Skeletal muscle satellite cell (primary cell): ENCODE data around the gene BOC.

Experiments used
- H3K27me3 ChIP-seq: 2 replicates; pipeline ENCODE4 v1.7.0; 2013; ENCODE audit warnings: low read length; ENCODE audit not compliant: control insufficient read depth, insufficient read depth
- H3K36me3 ChIP-seq: 2 replicates; pipeline ENCODE4 v1.7.0; 2013; ENCODE audit warnings: mild to moderate bottlenecking, control low read depth, low read length; ENCODE audit not compliant: insufficient read depth
- H3K4me1 ChIP-seq: 2 replicates; pipeline ENCODE4 v1.7.0; 2013; ENCODE audit warnings: low read length; ENCODE audit not compliant: control insufficient read depth, insufficient read depth
- H3K4me2 ChIP-seq: 2 replicates; pipeline ENCODE4 v1.7.0; 2013; ENCODE audit warnings: mild to moderate bottlenecking, low read length
- H3K4me3 ChIP-seq: 2 replicates; pipeline ENCODE4 v1.7.0; 2013; ENCODE audit warnings: low read length
- H3K9ac ChIP-seq: 2 replicates; pipeline ENCODE4 v1.7.0; 2013; ENCODE audit warnings: mild to moderate bottlenecking, low read depth, low read length, moderate library complexity
- H3K9me3 ChIP-seq: replicated peaks from 2 replicates; pipeline ENCODE4 v1.7.0; 2013; ENCODE audit warnings: mild to moderate bottlenecking, control low read depth, low read length

BOC gene

GRCh38 chr3:113228498-113229286, 17.3 kb downstream of the BOC start:
- Histone ChIP-seq H3K4me3 (no peak overlapping the region), H3K27me3 (no peaks in the 10 kb centered on the region), H3K9ac (no peak overlapping the region), H3K4me1 (peaks cover 23% of the 10 kb centered on the region), H3K36me3 (no peaks in the 10 kb centered on the region), H3K9me3 (no peaks in the 10 kb centered on the region), H3K4me2 (no peak overlapping the region)

- Histone ChIP-seq H3K36me3 (no peaks in the 10 kb centered on the region), H3K9me3 (no peaks in the 10 kb centered on the region), H3K27me3 (no peaks in the 10 kb centered on the region), H3K9ac (peak overlapping the region; percentile 40), H3K4me1 (peaks cover 32% of the 10 kb centered on the region), H3K4me2 (peak overlapping the region; percentile 55), H3K4me3 (no peak overlapping the region)
These were observed 20.0 kb downstream of the BOC start for GRCh38 chr3:113231391-113231790.

GRCh38 chr3:113231827-113232253, 20.5 kb downstream of the BOC start:
- Histone ChIP-seq H3K4me3 (no peak overlapping the region), H3K27me3 (no peaks in the 10 kb centered on the region), H3K36me3 (no peaks in the 10 kb centered on the region), H3K4me1 (peaks cover 32% of the 10 kb centered on the region), H3K9ac (peak overlapping the region; percentile 40), H3K4me2 (peak overlapping the region; percentile 55), H3K9me3 (no peaks in the 10 kb centered on the region)

GRCh38 chr3:113232342-113232741, 21.0 kb downstream of the BOC start:
- no peaks in the 10 kb centered on the region for H3K9me3 ChIP-seq
- H3K27me3 ChIP-seq, result no peaks in the 10 kb centered on the region
- H3K9ac ChIP-seq, result no peak overlapping the region
- H3K36me3 ChIP-seq, result no peaks in the 10 kb centered on the region
- H3K4me1 ChIP-seq, result peaks cover 32% of the 10 kb centered on the region
- peak overlapping the region; percentile 55 for H3K4me2 ChIP-seq
- no peak overlapping the region for H3K4me3 ChIP-seq

- no peaks in the 10 kb centered on the region for H3K9me3 ChIP-seq
- peaks cover 32% of the 10 kb centered on the region for H3K4me1 ChIP-seq
These were observed 22.1 kb downstream of the BOC start for GRCh38 chr3:113233497-113233896.

GRCh38 chr3:113234028-113234427, 22.7 kb downstream of the BOC start:
- Histone ChIP-seq H3K4me3 (no peak overlapping the region), H3K9ac (no peak overlapping the region), H3K36me3 (no peaks in the 10 kb centered on the region), H3K27me3 (no peaks in the 10 kb centered on the region), H3K4me2 (no peak overlapping the region), H3K4me1 (peaks cover 32% of the 10 kb centered on the region), H3K9me3 (no peaks in the 10 kb centered on the region)

More at GRCh38 chr3:113233497-113233896, 22.1 kb downstream of the BOC start:
- Histone ChIP-seq H3K27me3 (no peaks in the 10 kb centered on the region), H3K36me3 (no peaks in the 10 kb centered on the region), H3K4me2 (no peak overlapping the region), H3K9ac (no peak overlapping the region), H3K4me3 (no peak overlapping the region)

GRCh38 chr3:113234688-113235260, 23.4 kb downstream of the BOC start:
- no peak overlapping the region for H3K9ac ChIP-seq
- H3K4me2 ChIP-seq, result no peak overlapping the region
- peaks cover 32% of the 10 kb centered on the region for H3K4me1 ChIP-seq

GRCh38 chr3:113238503-113238902, 27.1 kb downstream of the BOC start:
- H3K9ac ChIP-seq, result no peak overlapping the region
- H3K27me3 ChIP-seq, result no peaks in the 10 kb centered on the region
- no peaks in the 10 kb centered on the region for H3K36me3 ChIP-seq
- peaks cover 31% of the 10 kb centered on the region for H3K4me1 ChIP-seq
- no peak overlapping the region for H3K4me3 ChIP-seq
- H3K9me3 ChIP-seq, result no peaks in the 10 kb centered on the region
- no peak overlapping the region for H3K4me2 ChIP-seq

More at GRCh38 chr3:113234688-113235260, 23.4 kb downstream of the BOC start:
- no peaks in the 10 kb centered on the region for H3K27me3 ChIP-seq
- no peaks in the 10 kb centered on the region for H3K36me3 ChIP-seq
- no peak overlapping the region for H3K4me3 ChIP-seq
- H3K9me3 ChIP-seq, result no peaks in the 10 kb centered on the region

GRCh38 chr3:113240841-113241240, 29.5 kb downstream of the BOC start:
- H3K4me1 ChIP-seq, result peaks cover 29% of the 10 kb centered on the region
- no peaks in the 10 kb centered on the region for H3K36me3 ChIP-seq
- no peaks in the 10 kb centered on the region for H3K27me3 ChIP-seq
- H3K4me3 ChIP-seq, result no peak overlapping the region
- no peak overlapping the region for H3K4me2 ChIP-seq
- H3K9ac ChIP-seq, result no peak overlapping the region
- H3K9me3 ChIP-seq, result no peaks in the 10 kb centered on the region

GRCh38 chr3:113241292-113242095, 30.1 kb downstream of the BOC start:
- Histone ChIP-seq H3K9ac (peak overlapping the region; percentile 53), H3K4me3 (peak overlapping the region; percentile 22), H3K9me3 (no peaks in the 10 kb centered on the region), H3K36me3 (no peaks in the 10 kb centered on the region), H3K4me2 (peak overlapping the region; percentile 64), H3K27me3 (no peaks in the 10 kb centered on the region), H3K4me1 (peaks cover 34% of the 10 kb centered on the region)

- H3K9ac ChIP-seq, result peak overlapping the region; percentile 53
- H3K4me3 ChIP-seq, result peak overlapping the region; percentile 22
- peak overlapping the region; percentile 64 for H3K4me2 ChIP-seq
- no peaks in the 10 kb centered on the region for H3K36me3 ChIP-seq
- H3K4me1 ChIP-seq, result peaks cover 34% of the 10 kb centered on the region
- H3K9me3 ChIP-seq, result no peaks in the 10 kb centered on the region
- no peaks in the 10 kb centered on the region for H3K27me3 ChIP-seq
These were observed 30.8 kb downstream of the BOC start for GRCh38 chr3:113242096-113242581.
